ENCODE measurements around the gene B4GALT3.
A peak's percentile ranks its signal among the peaks of the same experiment; 100 is the strongest.

The B4GALT3 gene

DNA sequence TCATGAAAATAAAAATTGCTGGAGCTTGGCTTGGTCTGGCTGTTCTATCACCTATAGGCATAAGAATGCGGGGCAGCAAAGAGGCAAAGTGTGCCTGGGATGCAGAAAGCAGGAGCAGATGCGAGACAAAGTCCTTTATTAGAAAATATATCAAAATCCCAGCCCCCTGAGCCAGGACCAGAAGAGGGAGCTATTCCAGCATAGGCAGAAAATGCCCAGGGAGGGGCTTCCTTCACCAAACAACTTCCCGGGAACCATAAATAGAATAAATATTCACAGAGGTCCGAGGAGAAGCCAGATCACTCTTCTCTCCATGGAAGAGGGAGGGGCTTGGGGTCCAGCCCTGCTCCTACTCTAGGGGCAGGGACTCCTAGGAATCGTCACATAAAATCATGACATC lies 6.1 kb downstream of the B4GALT3 start:
- WGBS = 90% methylated on average over 5 of the region's 5 CpGs
- peaks cover 64% of the 10 kb centered on the region for H3K36me3 ChIP-seq (ENCODE audit: insufficient read depth, low read length)
- H3K9ac ChIP-seq (ENCODE audit: low read depth, low read length) = no peak overlapping the region
- H3K9me3 ChIP-seq (ENCODE audit: insufficient read depth, low read depth, low read length) = no peaks in the 10 kb centered on the region
- no peak overlapping the region for H3K27ac ChIP-seq (ENCODE audit: low read depth, low read length)
- H3K27me3 ChIP-seq (ENCODE audit: insufficient read depth, low read length) = no peaks in the 10 kb centered on the region
- no peak overlapping the region for H3K4me3 ChIP-seq (ENCODE audit: low read length)
- H3K4me1 ChIP-seq (ENCODE audit: insufficient read depth, low read length) = no peaks in the 10 kb centered on the region

DNA sequence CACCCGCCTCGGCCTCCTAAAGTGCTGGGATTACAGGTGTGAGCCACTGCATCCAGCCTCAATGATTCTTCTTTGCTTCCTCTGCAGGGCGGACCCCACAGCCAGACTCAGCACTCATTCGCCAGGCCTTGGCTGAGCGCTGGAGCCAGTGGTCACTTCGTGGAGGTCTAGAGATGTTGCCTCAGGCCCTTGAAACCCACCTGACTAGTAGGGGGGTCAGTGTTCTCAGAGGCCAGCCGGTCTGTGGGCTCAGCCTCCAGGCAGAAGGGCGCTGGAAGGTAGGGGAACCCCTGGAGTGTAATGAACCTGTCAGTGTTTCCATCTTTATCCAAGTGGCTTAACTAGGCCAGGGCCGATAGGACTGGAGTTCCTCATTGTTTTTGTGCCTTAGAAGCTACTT lies 8.4 kb downstream of the B4GALT3 start:
- Histone ChIP-seq H3K4me1 (ENCODE audit: insufficient read depth, low read length) (peaks cover 5% of the 10 kb centered on the region; the same call in 1 of the 2 replicates), H3K9ac (ENCODE audit: low read depth, low read length) (no peak overlapping the region), H3K27ac (ENCODE audit: low read depth, low read length) (no peak overlapping the region), H3K9me3 (ENCODE audit: insufficient read depth, low read depth, low read length) (no peaks in the 10 kb centered on the region), H3K36me3 (ENCODE audit: insufficient read depth, low read length) (peaks cover 61% of the 10 kb centered on the region), H3K27me3 (ENCODE audit: insufficient read depth, low read length) (no peaks in the 10 kb centered on the region), H3K4me3 (ENCODE audit: low read length) (no peak overlapping the region)
- 95% methylated on average over 9 of the region's 9 CpGs for WGBS

DNA sequence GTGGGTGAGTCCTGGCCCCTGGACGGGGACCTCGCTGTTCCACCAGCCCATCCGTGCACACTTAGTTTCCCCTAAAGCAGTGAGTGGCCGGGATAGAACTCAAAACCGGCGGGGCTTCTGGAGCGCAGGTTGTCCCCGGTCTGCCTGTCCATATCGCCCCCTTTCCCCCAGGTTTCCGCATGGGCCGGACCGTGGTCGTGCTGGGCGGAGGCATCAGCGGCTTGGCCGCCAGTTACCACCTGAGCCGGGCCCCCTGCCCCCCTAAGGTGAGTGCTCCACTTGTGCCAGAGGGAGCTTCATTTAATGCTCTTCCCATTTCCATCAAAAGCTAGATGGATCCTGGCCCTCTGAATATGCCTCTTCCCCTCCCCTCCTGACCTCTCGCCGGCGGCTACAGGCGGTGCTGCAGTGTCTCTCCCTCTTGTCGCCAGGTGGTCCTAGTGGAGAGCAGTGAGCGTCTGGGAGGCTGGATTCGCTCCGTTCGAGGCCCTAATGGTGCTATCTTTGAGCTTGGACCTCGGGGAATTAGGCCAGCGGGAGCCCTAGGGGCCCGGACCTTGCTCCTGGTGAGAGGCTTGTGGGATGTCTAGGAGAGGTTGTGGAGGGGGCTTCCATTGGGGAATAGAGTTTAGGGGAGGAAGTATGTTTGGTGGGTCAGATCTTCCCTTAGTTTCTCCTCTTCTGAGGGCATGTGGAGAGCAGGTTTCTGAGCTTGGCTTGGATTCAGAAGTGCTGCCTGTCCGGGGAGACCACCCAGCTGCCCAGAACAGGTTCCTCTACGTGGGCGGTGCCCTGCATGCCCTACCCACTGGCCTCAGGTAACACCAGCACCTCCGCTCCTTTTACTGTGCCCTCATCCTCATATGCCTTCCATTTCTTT lies 10.4 kb downstream of the B4GALT3 start:
- Histone ChIP-seq H3K27ac (ENCODE audit: low read depth, low read length) (peak overlapping the region; percentile 50), H3K36me3 (ENCODE audit: insufficient read depth, low read length) (peaks cover 53% of the 10 kb centered on the region), H3K4me3 (ENCODE audit: low read length) (peak overlapping the region; percentile 87), H3K27me3 (ENCODE audit: insufficient read depth, low read length) (no peaks in the 10 kb centered on the region), H3K9ac (ENCODE audit: low read depth, low read length) (peak overlapping the region; percentile 78), H3K9me3 (ENCODE audit: insufficient read depth, low read depth, low read length) (no peaks in the 10 kb centered on the region), H3K4me1 (ENCODE audit: insufficient read depth, low read length) (peaks cover 5% of the 10 kb centered on the region; the same call in 1 of the 2 replicates)
- 10% methylated on average over 33 of the region's 33 CpGs for WGBS

DNA sequence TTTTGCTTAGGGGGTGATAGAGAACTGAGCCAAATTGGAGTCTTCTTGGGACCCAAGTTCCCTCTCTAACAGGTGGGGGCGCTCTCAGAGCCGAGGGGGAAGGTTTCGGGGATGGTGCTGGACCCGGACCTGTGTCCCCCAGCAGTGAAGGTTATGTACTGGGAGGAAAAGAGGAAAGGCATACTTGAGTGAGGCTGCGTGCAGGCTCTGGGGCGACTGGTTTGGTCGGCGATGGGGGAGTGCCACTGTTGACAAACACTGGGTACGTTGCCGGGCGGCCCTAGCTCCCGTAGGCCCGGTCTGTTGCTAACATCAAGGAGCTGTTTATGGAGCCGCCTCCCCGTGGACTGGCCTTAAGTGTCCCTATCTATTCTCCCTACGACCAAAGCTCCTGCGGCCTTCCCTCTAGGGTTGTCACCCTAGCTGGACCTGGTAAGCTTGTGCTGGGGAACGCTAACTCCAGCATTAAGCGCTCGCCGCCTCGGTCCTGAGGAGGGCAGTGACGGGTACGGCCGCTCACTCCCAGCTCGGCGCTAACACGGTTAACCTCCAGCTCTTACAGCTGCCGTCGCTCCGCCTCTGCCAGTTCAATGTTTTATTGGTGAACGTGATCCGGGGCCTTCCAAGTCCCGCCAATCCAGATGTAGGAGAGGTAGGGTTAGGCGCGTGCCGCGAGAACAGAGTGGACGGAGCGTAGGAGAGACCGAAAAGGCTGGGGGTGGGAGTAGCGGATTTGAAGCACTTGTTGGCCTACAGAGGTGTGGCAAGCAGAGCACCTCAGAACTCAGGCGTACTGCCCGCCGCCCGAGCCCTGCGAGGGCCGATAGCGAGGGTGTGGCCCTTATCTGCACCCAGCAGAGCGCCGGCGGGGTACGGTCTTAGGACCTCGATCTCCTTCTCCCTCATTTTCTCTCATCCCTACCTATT lies 11.3 kb downstream of the B4GALT3 start, which contains the start of gene PPOX:
PPOX (plus strand) TSS at position 685 of the 927 bp plus-strand sequence. CDS start 422 bp downstream, outside the sequence.
- peaks cover 50% of the 10 kb centered on the region for H3K36me3 ChIP-seq (ENCODE audit: insufficient read depth, low read length)

DNA sequence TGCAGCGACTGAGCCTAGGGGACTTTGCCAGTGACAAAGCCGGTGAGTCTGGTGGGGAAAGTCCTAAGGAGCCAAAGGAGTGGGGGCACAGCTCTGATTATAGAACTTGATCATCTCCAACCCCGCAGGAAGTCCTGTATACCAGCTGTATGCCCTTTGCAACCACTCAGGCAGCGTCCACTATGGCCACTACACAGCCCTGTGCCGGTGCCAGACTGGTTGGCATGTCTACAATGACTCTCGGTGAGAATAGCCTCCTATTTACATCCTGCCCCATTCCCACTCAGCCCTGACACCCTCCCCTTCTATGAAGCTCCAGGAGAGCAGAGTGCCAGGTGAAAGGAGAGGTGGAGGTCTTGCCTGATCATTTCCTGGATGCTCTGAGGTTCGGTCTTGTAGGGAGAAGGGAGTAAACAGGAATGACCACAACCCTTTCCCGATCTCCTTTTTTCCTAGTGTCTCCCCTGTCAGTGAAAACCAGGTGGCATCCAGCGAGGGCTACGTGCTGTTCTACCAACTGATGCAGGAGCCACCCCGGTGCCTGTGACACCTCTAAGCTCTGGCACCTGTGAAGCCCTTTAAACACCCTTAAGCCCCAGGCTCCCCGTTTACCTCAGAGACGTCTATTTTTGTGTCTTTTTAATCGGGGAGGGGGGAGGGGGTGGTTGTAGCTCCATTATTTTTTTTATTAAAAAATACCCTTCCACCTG lies 12.3 kb downstream of the B4GALT3 start:
- Histone ChIP-seq H3K4me1 (ENCODE audit: insufficient read depth, low read length) (peaks cover 9% of the 10 kb centered on the region; the same call in 1 of the 2 replicates), H3K36me3 (ENCODE audit: insufficient read depth, low read length) (peaks cover 46% of the 10 kb centered on the region), H3K27me3 (ENCODE audit: insufficient read depth, low read length) (no peaks in the 10 kb centered on the region), H3K9me3 (ENCODE audit: insufficient read depth, low read depth, low read length) (no peaks in the 10 kb centered on the region), H3K27ac (ENCODE audit: low read depth, low read length) (no peak overlapping the region; the same call in 1 of the 2 replicates), H3K9ac (ENCODE audit: low read depth, low read length) (peak overlapping the region; percentile 62), H3K4me3 (ENCODE audit: low read length) (peak overlapping the region; percentile 87)
- 90% methylated on average over 10 of the region's 14 CpGs for WGBS

More for the DNA sequence above, 11.3 kb downstream of the B4GALT3 start, which contains the start of gene PPOX:
- Histone ChIP-seq H3K9ac (ENCODE audit: low read depth, low read length) (peak within 1 kb of the TSS; percentile 78), H3K4me3 (ENCODE audit: low read length) (peak within 1 kb of the TSS; percentile 87), H3K27ac (ENCODE audit: low read depth, low read length) (peak within 1 kb of the TSS; percentile 51), H3K4me1 (ENCODE audit: insufficient read depth, low read length) (peaks cover 5% of the 10 kb centered on the region; the same call in 1 of the 2 replicates), H3K27me3 (ENCODE audit: insufficient read depth, low read length) (no peaks in the 10 kb centered on the region), H3K9me3 (ENCODE audit: insufficient read depth, low read depth, low read length) (no peaks in the 10 kb centered on the region)
- under 1% methylated on average over 54 of the region's 54 CpGs for WGBS

DNA sequence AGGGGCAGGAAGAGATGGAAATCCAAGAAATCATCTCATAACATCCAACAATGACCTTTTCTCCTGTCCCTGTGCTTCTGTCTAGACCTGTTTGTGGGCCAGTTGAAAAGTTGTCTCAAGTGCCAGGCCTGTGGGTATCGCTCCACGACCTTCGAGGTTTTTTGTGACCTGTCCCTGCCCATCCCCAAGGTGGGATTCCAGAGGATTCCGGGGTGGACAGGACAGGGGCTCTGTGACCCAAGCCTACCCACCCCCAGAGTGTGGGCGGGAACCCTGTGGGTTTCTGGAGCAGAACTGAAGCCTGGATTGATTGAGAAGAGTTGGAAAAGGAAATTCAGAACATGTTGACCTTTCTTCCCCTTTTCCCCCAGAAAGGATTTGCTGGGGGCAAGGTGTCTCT lies 13.5 kb downstream of the B4GALT3 start:
- H3K4me1 ChIP-seq (ENCODE audit: insufficient read depth, low read length) = peaks cover 11% of the 10 kb centered on the region
- 98% methylated on average over 4 of the region's 5 CpGs for WGBS
- H3K27me3 ChIP-seq (ENCODE audit: insufficient read depth, low read length) = no peaks in the 10 kb centered on the region
- peaks cover 36% of the 10 kb centered on the region for H3K36me3 ChIP-seq (ENCODE audit: insufficient read depth, low read length)
- no peaks in the 10 kb centered on the region for H3K9me3 ChIP-seq (ENCODE audit: insufficient read depth, low read depth, low read length)
- H3K4me3 ChIP-seq (ENCODE audit: low read length) = no peak overlapping the region
- H3K27ac ChIP-seq (ENCODE audit: low read depth, low read length) = no peak overlapping the region
- H3K9ac ChIP-seq (ENCODE audit: low read depth, low read length) = no peak overlapping the region

DNA sequence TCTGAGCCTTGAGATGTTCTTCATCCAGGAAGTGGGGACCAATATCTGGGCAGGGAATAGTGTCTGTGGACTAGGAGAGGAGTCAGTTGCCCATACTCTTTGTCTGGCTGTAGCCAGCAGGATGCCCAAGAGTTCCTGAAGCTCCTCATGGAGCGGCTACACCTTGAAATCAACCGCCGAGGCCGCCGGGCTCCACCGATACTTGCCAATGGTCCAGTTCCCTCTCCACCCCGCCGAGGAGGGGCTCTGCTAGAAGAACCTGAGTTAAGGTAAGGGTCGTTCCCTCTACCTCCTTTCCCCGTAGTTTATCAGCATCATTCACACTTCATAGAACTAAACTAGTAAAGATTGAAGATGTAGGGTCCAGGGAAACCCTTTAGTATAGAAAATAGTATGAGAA lies 14.5 kb downstream of the B4GALT3 start:
- H3K4me1 ChIP-seq (ENCODE audit: insufficient read depth, low read length) = peaks cover 14% of the 10 kb centered on the region

DNA sequence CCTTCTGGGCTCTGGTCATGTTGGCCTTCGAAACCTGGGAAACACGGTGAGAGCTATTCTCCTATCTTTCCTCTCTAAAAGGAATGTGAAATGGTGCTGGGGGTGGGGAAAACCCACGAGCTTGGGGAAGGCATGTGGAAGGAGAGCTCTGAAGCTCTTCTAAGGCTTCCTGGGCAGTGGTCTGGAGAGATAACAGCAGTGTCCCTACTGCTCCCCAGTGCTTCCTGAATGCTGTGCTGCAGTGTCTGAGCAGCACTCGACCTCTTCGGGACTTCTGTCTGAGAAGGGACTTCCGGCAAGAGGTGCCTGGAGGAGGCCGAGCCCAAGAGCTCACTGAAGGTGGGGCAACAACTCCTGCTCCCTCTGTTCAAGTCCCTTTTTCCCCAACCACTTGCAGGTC lies 15.3 kb downstream of the B4GALT3 start:
- no peak overlapping the region for H3K27ac ChIP-seq (ENCODE audit: low read depth, low read length)
- H3K4me1 ChIP-seq (ENCODE audit: insufficient read depth, low read length) = peaks cover 14% of the 10 kb centered on the region
- H3K9me3 ChIP-seq (ENCODE audit: insufficient read depth, low read depth, low read length) = no peaks in the 10 kb centered on the region
- no peak overlapping the region for H3K9ac ChIP-seq (ENCODE audit: low read depth, low read length)
- 85% methylated on average over 6 of the region's 7 CpGs for WGBS
- H3K4me3 ChIP-seq (ENCODE audit: low read length) = no peak overlapping the region
- H3K27me3 ChIP-seq (ENCODE audit: insufficient read depth, low read length) = no peaks in the 10 kb centered on the region
- H3K36me3 ChIP-seq (ENCODE audit: insufficient read depth, low read length) = peaks cover 49% of the 10 kb centered on the region

More for the DNA sequence above, 14.5 kb downstream of the B4GALT3 start:
- Histone ChIP-seq H3K9me3 (ENCODE audit: insufficient read depth, low read depth, low read length) (no peaks in the 10 kb centered on the region), H3K27me3 (ENCODE audit: insufficient read depth, low read length) (no peaks in the 10 kb centered on the region), H3K36me3 (ENCODE audit: insufficient read depth, low read length) (peaks cover 41% of the 10 kb centered on the region), H3K4me3 (ENCODE audit: low read length) (no peak overlapping the region), H3K9ac (ENCODE audit: low read depth, low read length) (no peak overlapping the region), H3K27ac (ENCODE audit: low read depth, low read length) (no peak overlapping the region)
- WGBS = 97% methylated on average over 8 of the region's 10 CpGs

DNA sequence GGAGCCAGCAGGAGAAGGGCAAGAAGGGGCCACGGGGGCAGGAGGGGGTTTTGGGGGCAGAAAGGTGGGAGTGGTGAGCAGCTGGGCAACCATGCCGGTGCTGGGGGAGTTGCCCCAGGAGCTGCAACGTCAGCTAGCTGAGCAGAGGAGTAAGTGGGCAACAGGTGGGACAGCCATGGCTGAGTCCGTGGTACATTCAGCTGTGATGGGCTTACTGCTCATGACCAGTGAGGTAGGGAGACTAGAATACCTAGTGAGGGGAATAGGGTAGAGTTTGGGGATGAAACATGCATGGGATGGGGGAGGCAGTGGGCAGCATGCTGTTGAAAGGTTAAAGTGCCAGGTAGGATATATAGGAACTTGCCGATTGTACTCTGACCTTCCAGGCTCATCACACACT lies 15.7 kb downstream of the B4GALT3 start:
- H3K4me1 ChIP-seq (ENCODE audit: insufficient read depth, low read length) = peaks cover 14% of the 10 kb centered on the region
- H3K9me3 ChIP-seq (ENCODE audit: insufficient read depth, low read depth, low read length) = no peaks in the 10 kb centered on the region
- no peak overlapping the region for H3K4me3 ChIP-seq (ENCODE audit: low read length)
- no peaks in the 10 kb centered on the region for H3K27me3 ChIP-seq (ENCODE audit: insufficient read depth, low read length)
- peaks cover 53% of the 10 kb centered on the region for H3K36me3 ChIP-seq (ENCODE audit: insufficient read depth, low read length)
- H3K27ac ChIP-seq (ENCODE audit: low read depth, low read length) = no peak overlapping the region
- H3K9ac ChIP-seq (ENCODE audit: low read depth, low read length) = no peak overlapping the region
- 90% methylated on average over 5 of the region's 5 CpGs for WGBS

DNA sequence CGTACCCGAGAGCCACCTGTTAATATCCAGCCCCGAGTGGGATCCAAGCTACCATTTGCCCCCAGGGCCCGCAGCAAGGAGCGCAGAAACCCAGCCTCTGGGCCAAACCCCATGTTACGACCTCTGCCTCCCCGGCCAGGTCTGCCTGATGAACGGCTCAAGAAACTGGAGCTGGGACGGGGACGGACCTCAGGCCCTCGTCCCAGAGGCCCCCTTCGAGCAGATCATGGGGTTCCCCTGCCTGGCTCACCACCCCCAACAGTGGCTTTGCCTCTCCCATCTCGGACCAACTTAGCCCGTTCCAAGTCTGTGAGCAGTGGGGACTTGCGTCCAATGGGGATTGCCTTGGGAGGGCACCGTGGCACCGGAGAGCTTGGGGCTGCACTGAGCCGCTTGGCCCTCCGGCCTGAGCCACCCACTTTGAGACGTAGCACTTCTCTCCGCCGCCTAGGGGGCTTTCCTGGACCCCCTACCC lies 16.6 kb downstream of the B4GALT3 start:
- Histone ChIP-seq H3K9ac (ENCODE audit: low read depth, low read length) (no peak overlapping the region), H3K27me3 (ENCODE audit: insufficient read depth, low read length) (no peaks in the 10 kb centered on the region), H3K27ac (ENCODE audit: low read depth, low read length) (no peak overlapping the region), H3K36me3 (ENCODE audit: insufficient read depth, low read length) (peaks cover 53% of the 10 kb centered on the region), H3K4me3 (ENCODE audit: low read length) (peak overlapping the region; percentile 75), H3K4me1 (ENCODE audit: insufficient read depth, low read length) (peaks cover 14% of the 10 kb centered on the region), H3K9me3 (ENCODE audit: insufficient read depth, low read depth, low read length) (no peaks in the 10 kb centered on the region)
- WGBS = 94% methylated on average over 22 of the region's 22 CpGs
